Gastroesophageal sphincter (tissue), 3 donors: ENCODE measurements around the gene METTL2B.
"Not testable (repeated sequence)": the region's sequence is repeated elsewhere in the genome, so short reads cannot be mapped to it uniquely, and the experiment has no call there.

Source experiments
- EP300 ChIP-seq: sonication (generic); formaldehyde crosslinking; IDR thresholded peaks from one replicate; pipeline ENCODE4 v1.6.1; 2017; ENCODE audit warnings: antibody characterized with exemption, mild to moderate bottlenecking
- POLR2A ChIP-seq, 2 donors: fragments of 450-650 bp; IDR thresholded peaks; one replicate each; pipeline ENCODE4 v1.6.1; 2017; ENCODE audit warnings: antibody characterized with exemption in 2 of 2, mild to moderate bottlenecking in 2 of 2, moderate library complexity in 1 of 2
- POLR2AphosphoS5 ChIP-seq: sonication (generic); formaldehyde crosslinking; IDR thresholded peaks from one replicate; pipeline ENCODE4 v1.6.1; 2017; ENCODE audit warnings: antibody characterized with exemption
- TF ChIP-seq, protein P1 (sequence below), 4 experiments: fragments of 200-600 bp in 2 of 4; fragments of 450-650 bp in 2 of 4; sonication (generic) in 1 of 4; IDR thresholded peaks; one replicate each; pipeline ENCODE4 v1.5.1; 2017 to 2019; ENCODE audit warnings: antibody characterized with exemption in 4 of 4, mild to moderate bottlenecking in 2 of 4, moderate library complexity in 2 of 4

DNA sequence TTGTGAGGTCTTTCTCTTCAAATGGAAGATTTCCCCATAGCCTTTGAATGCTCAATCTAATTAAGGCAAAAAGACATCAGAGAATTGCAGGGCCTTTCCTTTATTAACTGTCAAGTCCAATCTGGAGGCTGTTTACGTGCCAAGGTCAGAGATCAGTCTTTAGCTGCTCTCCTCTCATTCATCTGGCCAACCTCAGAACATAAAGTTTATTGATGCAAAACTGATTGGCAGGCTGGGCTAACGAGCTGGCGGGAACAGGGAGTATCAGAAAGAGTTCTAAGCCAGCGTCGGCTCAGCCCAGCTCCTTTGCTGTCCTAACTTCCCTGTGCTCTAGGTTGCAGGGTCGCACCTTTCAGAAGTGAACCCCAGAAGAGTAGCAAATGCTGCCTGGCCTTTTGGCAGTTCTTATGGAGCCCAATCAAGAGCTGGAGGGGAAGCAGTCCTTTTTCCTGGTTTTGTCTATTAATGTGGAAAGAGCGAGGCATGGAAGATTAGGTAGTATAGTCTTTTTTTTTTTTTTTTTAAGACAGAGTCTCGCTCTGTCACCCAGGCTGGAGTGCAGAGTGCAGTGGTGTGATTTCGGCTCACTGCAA lies 47.5 kb downstream of the METTL2B start:
- TF ChIP-seq, protein P1, sequence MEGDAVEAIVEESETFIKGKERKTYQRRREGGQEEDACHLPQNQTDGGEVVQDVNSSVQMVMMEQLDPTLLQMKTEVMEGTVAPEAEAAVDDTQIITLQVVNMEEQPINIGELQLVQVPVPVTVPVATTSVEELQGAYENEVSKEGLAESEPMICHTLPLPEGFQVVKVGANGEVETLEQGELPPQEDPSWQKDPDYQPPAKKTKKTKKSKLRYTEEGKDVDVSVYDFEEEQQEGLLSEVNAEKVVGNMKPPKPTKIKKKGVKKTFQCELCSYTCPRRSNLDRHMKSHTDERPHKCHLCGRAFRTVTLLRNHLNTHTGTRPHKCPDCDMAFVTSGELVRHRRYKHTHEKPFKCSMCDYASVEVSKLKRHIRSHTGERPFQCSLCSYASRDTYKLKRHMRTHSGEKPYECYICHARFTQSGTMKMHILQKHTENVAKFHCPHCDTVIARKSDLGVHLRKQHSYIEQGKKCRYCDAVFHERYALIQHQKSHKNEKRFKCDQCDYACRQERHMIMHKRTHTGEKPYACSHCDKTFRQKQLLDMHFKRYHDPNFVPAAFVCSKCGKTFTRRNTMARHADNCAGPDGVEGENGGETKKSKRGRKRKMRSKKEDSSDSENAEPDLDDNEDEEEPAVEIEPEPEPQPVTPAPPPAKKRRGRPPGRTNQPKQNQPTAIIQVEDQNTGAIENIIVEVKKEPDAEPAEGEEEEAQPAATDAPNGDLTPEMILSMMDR (IDR thresholded peaks at IDR 0.05), result not testable (repeated sequence)
- not testable (repeated sequence) for TF ChIP-seq POLR2A (IDR thresholded peaks at IDR 0.05); EP300; POLR2AphosphoS5
